HG03457 (cell line): Measurements from ENCODE around the gene NKX1-1.
"Not testable (repeated sequence)": the region's sequence is repeated elsewhere in the genome, so short reads cannot be mapped to it uniquely, and the experiment has no call there.

ENCODE experiments used
- ATAC-seq: cut with Tn5 transposase; IDR thresholded peaks from one replicate; pipeline ENCODE4 v1.9.1; 2021; ENCODE audit warnings: moderate number of reproducible peaks; ENCODE audit not compliant: unreplicated experiment

Gene NKX1-1

DNA sequence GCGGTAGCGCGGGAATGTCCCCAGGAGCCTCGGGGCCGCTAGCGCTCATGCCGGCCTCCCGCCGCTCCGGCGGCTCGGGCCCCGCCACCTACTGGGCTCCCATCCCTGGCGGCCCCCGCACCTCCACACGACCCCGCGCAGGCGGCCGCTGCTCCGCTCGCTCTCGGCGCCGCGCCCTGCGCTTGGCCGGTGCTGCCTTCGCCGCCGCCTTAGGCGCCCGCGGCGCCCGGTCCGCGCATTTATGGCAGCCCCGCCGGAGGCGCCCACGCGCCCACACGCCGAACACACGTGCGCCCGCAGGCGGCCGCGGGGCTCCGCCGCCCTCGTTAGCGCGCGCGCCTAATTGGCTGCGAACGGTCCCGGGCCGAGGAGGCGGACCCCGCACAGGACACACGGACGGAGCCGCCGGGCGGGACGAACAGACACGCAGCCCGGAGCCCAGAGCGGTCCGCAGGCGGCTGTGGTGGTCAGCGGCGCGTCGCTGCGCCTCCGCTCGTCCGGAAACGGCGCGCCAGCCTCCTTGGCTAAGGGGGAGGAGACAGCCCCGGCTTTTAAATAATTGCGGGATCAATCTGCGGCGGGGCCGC lies at the start of gene NKX1-1:
TSS of gene NKX1-1 (minus strand) at position 49 of the 587 bp plus-strand sequence. CDS start at position 49, 0 bp downstream.
- ATAC-seq, result no peak

DNA sequence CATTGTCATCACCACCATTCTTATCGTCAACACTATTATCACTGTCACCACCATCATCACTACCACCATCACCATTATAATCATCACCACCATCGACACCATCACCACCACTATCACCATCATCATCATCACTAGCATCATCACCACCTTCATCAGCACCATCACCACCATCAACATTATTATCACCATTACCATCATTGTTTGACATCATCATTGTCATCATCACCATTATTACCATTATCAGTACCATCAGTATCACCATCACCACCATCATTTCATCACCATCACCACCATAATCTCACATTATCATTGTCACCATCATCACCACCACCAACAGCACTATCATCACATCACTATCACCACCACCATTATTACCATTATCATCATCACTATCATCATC lies 47.5 kb upstream of the NKX1-1 start:
- no peak for ATAC-seq

DNA sequence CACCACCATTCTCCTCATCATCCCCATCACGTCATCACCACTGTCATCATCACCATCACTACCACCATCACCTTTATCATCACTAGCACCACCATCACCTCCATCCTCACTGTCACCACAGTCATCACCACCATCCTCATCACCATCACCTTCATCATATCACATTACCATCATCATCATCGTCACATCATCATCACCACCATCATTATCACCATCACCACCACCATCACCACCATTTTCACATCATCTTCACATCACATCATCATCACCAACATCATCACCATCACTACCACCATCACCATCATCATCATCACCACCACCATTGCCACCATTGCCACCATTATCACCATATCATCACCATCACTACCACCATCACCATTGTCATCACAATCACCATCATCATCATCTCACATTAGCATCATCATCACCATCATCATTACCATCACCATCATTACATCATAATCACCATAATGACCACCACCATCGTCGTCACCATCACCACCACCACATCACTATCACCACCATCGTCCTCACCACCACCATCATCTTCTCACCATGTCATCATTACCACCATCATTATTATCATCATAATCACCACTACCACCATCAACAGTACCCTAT lies 46.3 kb upstream of the NKX1-1 start:
- ATAC-seq, result no peak

DNA sequence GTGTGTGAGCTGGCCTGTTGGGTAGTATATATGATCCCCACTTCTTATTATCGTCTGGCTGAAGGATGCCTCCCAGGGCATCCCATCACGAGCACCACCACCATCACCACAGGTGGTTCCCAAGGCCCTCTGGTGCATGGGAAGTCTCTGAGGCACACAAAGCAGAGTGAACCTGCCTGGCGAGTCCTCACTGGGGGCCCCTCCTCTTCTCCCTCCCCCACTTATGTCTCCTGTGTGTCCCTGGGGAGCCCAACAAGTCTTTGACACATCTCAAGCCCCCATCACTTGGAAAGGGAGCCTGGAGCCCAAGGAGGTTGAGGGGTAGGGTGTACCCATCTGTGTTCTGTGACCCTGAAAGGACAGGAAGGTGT lies 45.5 kb upstream of the NKX1-1 start:
- no peak for ATAC-seq

DNA sequence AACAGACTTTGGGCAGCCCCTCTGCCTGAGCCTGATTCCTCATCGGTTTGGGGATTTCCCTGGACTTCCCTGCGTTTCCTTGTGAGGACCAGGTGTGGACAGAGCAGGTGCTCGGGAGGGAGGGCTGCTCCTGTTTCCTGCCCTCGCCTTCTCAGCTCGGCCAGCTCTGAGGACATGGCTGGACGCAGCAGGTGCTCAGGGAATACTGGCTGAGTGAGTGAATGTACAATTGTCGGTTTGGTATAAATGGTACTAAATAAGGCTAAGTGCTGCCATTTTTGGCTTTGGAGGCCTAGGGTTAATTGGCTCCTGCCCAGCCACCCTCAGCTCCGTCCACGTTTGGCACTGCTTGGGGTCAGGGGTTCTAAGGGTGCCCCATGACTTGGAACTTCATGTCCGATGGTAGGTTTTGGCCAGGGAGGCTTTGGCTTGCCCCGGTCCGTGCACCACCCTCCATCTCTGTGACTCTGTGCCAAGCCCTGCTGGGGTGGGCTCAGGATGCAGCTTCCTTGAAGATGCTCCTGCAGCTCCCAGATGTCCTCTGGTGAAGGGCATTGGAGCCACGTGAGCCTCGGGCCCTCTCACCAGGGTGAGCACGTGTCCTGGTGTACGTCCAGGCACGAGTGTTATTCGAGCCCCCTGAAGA lies 45.0 kb upstream of the NKX1-1 start:
- ATAC-seq, result no peak

DNA sequence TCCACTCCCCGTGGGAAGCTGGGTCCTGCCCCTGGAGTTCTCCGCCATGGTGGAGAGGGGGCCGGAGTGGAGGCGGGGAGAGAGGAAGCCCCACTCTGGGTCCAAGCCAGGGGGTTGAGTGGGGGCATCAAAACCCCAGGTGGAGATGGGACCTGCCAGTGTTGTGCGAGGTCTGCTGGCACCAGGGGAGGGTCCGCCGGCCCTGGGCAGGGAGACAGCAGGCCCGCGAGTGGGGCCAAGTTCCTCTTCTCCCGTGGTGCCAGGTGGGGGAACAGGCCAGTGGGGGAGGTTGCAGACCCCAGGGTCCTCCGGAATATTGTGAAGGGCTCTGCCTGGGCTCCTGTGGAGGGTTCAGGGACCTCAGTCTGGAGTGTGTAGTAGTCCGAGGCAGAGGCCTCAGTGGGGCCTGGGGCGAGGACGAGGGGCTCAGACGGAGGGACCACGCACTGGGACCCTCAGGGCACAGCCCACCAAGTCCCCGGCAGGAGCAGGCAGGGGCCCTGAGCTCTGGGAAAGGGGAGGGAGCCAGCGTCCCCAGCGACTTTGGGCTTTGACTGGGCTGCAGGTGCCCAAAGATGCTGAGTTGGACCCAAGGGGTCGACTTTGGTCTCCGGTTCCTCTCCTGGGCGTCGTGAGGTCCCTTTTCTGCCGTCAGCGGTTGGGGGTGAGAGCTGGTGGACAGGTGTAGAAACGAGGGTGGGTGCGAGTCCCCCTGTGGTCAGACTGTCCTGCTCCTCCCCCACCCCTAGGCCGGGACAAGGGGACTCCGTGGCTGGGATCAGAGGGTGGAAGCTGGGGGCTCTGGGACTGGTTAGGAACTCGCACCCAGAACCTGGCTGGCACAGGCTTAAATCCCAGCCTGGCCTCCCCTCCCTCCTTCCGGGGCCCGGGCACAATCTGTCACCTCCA lies 43.8 kb upstream of the NKX1-1 start:
- ATAC-seq, result no peak

DNA sequence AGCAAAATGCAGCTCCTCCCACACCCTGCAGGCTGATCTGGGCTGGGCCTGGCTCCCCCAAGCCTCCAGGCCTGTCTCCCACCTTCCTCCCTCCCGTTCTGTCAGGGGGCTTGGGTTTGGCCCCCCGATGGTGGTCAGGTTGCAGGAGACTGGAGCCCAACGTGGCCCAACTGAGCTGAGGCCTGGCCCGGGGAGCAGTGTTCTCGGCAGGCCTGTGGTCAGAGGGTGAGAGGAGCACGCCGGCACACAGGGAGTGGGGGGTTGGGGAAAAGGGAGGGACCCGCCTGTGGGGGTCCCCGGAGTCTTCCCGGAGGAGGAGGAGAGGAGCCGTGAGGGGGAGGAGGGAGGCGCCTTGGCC lies 43.2 kb upstream of the NKX1-1 start:
- ATAC-seq, result no peak

DNA sequence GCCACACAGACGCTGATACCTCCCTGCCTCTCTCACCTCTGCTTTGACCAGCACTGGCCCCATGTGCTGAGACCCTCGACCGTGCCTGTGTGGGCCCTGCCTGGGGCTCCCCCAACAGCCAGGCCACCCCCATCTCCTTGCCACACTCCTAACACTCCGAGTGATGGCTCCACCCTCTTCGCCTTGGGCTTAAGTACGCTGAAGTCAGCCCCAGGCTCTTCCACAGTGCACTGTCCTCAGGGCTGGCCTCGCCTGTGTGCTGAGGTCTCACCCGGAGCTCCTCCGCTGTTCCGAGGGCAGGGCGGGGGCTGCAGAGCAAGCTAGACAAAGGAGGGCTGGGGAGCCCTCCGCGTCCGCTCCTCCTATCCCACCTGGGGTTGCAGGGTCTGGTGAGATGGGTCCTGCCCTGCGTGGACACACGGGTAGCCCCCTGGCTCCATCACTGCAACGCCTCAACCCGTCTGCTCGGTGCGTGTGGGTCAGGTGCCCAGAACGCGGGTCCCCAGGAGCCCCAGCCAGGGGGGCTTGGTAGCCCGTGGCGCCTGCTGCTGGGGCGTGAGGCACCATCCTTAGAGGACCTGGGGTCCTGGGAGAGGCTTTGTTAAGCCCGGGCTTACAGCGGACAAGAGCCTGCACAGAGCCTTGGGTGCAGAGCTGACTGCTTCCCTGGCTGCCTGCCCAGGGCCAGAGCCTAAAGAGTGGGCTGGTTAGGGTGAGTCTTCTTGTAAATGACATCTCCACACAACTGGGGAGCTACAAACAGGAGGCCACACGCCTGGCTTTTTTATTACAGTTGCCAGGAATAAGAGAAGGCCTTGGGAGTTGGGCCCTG lies 42.6 kb upstream of the NKX1-1 start:
- no peak for ATAC-seq

DNA sequence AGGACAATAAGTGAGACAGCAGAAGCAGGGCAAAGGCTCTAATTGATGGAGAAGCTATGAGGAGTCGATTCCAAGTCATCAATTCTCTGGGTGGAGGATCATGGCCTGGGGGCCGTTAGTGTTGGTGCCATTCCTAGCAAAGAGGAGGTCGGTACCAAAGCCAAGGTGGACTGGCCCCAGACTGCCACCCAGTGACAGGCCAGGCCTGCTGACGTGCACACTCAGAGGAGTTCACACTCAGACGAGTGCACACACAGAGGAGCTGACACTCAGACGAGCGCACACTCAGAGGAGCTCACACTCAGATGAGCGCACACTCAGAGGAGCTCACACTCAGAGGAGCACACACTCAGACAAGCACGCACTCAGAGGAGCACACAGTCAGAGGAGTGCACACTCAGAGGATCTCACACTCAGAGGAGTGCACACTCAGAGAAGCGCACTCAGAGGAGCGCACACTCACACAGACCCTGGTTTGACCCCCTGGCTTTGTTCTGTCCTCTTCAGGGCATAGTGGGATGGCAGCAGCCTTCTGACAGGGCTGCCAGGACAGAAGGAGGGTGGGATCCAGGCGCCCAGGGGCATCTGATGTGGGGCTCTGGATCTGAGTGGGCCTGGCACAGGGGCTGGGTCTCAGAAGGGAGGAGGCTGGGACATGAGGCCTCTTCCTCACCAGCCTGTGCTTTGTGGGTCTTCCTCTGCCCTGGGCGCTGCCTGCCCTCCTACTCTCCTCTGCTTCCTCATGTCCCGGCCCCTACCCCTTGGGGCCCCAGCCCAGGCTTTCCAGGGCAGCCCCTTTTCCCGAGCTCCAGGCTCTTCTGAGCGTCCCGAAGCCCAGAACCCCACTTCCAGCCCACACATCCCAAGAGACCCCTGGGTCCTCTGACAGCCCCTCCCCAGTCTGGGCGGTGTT lies 41.7 kb upstream of the NKX1-1 start:
- ATAC-seq, result no peak

DNA sequence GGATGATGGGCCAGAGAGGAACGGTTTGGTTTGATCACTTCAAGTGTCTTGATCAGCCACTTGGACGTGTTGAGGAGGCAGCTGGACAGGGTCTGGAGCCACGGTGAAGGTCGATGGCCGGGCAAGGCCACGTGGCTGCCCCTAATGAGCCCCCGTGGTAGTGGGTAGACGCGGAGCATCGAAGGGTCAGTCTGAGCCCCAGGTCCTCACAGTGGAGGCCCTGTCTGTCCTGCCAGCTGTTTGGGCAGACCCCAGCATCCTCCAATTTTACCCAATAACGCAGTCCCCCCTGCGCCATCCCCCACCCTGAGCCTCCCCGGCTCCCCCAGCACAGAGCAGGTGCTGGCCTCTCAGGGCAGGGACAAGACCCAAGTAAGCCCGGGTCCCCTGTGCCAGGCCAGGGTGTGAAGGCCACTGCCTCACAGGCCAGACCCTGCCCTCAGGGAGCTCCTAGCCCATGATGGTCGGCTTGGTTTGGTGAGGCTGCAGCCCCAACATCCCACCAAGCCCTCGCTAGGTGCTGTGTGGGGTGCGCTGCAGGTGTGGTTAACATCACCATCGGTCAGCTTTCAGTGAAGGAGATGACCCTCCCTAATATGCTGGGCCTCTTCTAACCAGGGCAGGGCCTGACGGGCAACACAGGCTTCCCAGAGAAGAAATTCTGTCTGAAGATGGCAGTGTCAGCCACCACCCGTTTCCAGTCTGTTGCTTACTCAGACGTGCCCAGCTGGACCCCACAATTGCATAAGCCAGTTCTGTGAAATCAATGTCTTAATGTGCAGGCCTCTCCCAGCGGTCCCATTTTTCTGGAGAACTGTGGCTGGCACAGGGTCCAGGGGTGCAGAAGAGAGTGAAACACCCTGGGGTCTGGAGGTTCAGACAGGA lies 40.5 kb upstream of the NKX1-1 start:
- ATAC-seq, result no peak

DNA sequence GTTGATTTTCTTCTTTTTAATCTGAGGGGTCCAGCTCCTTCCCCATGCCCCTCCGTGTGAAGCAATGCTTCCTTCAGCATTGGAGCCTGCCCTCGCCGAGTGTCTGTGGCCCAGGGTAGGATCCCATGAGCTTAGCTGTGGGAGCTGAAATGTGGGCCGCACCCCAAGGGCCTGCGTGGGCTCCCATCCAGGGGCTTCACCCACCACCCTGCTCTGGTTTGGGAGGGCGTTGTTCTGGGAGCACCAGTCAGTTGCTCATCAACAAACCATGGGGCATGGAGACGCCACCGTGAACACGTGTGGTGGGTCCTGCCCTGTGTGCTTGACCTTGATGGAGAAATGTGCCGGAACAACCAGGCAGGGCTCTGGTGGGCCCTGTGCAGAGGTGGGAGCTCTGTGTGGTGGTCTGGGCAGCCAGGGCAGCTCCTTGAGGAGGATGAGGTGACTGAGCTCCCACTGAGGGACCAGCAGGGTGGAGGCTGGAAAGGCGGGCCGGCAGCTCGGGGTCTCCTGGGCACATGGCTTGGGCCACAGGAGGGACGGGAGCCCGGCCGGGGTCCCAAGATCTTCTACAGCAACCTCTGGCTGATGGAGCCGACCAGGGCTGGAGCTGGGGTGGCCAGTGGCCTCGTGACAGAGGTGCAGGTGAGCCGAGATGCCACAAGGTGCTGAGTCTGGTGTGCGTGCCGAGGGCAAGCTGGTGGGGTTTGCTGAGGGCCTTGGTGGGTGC lies 39.6 kb upstream of the NKX1-1 start:
- no peak for ATAC-seq

DNA sequence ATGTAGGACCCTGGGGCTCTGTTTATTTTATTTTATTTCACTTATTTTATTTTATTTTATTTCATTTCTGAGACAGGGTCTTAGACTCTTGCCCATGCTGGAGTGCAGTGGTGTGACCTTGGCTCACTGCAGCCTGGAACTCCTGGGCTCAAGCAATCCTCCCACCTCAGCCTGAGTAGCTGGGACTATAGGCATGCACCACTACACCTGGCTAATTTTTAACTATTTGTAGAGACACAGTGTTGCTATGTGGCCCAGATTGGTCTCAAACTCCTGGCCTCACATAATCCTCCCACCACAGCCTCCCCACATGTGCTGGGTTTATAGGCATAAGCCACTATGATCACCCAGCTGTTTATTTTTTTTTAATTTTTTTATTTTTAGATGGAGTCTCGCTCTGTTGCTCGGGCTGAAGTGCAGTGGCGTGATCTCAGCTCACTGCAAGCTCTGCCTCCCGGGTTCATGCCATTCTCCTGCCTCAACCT lies 37.5 kb upstream of the NKX1-1 start:
- not testable (repeated sequence) for ATAC-seq

DNA sequence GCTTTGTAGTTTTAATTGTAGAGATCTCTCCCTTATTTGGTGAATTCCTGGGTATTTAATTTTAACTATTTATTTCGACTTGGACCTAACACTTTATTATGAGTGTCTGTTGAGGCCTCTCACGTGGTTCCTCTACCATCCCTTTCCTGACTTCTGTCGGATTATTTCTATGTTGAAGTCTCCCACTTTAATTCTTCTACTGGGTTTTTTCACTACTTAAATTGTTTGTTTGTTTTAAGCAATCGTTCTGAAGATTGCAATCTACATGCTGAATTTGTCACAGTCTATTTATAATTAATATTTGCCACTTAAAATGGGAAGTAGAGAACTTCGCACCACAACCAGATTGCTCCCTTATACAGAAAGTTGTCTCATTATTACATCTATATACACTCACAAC lies 20.8 kb upstream of the NKX1-1 start:
- ATAC-seq, result no peak

DNA sequence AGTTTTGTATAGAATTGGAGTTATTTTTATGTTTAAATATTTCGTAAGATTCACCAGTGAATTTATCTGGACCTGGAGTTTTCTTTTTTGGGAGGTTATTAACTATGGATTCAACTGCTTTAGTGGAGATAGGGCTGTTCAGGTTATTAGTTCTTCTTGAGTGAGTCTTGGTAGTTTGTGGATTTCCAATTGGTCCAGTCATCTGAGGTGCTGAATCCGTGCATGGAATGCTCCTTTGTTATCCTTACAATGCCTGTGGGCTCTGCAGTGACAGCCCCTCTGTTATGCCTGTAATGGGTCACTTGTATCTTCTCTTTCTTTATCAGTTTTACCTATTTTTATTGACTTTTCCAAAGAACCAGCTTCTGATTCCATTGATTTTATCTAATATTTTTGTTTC lies 15.4 kb upstream of the NKX1-1 start:
- no peak for ATAC-seq

DNA sequence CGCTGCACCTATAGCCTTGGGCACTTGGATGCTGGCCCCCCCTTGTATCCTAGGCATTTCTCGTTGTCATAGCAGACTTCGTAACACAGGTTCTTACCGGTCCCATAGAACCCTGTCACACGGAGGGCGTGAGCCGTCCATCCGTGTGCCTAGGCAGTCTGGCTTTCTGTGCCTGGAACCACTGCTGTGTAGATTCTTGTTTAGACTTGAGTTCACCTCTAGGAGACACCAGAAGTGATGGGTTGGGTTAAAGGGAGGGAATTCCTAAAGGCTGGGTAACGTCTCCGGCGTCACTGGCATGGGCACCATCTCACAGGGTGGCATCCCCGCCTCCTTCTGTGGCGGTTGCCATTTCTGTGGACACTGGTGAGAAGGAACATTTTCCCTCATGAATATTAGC lies 13.5 kb upstream of the NKX1-1 start:
- no peak for ATAC-seq

DNA sequence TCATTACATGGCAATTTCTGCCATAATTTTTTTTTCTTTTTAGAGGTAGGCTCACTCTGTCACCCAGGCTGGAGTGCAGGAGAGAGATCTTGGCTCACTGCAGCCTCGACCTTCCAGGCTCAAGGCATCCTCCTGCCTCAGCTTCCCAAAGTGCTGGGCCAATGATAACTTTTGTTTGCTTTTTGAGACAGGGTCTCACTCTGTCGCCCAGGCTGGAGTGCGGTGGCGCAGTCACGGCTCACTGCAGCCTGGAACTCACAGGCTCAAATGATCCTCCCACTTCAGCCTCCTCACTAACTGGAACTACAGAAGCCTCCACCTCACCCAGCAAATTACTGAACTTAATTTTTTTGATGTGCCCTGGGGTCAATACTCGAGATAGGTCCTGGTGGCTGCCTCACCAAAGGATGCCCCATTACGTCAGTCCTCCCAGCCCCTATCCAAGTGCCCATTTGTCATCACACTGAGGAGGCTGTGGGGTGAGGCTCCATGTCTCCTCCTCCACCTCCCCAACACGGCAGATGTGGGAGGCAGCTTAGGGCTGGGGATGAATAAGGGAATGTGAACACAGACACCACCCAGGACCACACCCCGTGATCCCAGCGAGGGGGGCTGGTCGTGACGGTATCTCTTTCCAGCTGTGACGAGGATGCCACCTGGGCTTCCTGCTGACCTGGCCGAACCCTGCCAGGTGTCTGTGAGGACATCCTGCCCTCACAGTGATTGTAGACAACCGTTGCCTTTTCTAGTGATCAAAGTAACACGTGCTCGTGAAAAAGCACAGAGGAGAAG lies 12.4 kb upstream of the NKX1-1 start:
- ATAC-seq, result no peak
